Measurements from ENCODE around the gene FRY. TPM values are rescaled to one million over a fixed set of nuclear protein-coding genes. Genes with fewer than 3 reads are reported as not detected.
A peak's percentile ranks its signal among the peaks of the same experiment; 100 is the strongest.

Gene FRY
- total RNA-seq, 1 experiment from 2014 or later = 1.7 TPM

GRCh38 chr13:32016631-32017030 lies 14.9 kb upstream of the FRY start:
- no peak for DNase-seq (ENCODE audit: low read depth)

- DNase-seq (ENCODE audit: low read depth) = no peak
Observed at GRCh38 chr13:32017474-32017873, 14.1 kb upstream of the FRY start.

DNA sequence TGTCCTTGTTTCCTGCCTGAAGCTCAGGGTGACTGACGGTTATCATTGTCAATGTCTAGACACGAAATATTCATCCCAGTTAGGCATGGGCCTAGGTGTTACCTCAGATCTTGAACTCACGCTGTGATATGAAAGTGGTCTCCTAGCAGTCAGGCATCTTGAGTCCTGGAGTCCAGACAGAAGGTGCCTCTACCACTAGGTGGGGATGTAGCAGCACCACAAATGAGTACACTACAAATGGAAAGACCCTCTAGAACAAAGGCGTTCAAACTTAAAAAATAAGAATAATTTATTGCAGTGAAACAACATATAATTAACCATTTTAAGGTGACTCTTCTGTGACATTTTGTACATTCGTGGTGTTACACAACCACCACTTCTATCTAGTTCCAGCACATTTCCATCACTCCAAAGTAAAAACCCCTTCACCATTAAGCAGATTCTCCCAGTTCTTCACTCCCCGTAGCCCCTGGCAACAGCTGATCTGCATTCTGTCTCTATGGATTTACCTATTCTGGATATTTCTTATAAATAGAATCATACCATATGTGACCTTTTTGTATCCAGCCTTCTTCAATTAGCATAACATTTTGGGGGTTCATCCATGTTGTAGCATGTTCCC lies 11.9 kb upstream of the FRY start:
- DNase-seq (ENCODE audit: low read depth) = peak; percentile 42

- DNase-seq (ENCODE audit: low read depth) = peak; percentile 2
Observed at GRCh38 chr13:32021785-32022184, 9.8 kb upstream of the FRY start.

GRCh38 chr13:32022311-32022710 lies 9.3 kb upstream of the FRY start:
- DNase-seq (ENCODE audit: low read depth) = no peak

DNA sequence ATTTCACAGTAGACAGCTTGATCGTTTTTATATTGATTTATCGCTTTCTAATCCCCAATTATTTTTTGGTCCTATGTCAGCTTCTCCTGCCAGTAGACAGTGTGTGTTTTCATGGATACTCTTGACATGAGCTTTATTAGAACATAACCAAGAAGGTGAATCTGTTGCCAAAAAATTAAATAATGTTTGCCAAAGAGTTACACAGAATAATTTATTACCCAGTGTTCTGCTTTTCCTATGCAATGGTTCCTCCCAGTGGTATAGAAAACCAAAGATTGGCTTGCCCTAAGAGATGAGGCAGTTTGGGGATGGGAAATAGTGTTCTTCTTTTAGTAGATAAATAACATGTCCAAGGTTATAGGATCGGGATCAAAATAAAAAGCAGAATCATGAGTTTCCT lies 8.5 kb upstream of the FRY start:
- DNase-seq (ENCODE audit: low read depth) = no peak

DNA sequence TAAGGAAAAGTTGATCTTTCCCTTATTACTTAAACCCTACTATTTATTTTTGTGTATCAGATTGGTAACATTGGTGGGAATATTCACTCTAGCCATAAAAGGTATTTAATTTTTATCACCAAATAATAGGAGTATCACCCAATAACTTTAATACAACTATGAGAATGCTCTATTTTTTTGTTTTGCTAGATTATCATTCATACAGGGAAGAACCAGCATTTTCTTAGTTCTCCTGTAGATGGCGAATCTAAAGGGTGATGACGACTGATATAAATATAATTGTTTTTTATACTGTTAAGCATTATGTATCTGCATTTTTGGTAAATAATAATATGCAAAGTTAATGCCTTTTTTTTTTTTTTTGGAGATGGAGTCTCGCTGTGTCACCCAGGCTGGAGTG lies 7.9 kb upstream of the FRY start:
- no peak for DNase-seq (ENCODE audit: low read depth)

- DNase-seq (ENCODE audit: low read depth) = no peak
Observed at GRCh38 chr13:32024750-32025149, 6.8 kb upstream of the FRY start.

- DNase-seq (ENCODE audit: low read depth) = no peak
Observed at GRCh38 chr13:32025730-32026129, 5.8 kb upstream of the FRY start.

DNA sequence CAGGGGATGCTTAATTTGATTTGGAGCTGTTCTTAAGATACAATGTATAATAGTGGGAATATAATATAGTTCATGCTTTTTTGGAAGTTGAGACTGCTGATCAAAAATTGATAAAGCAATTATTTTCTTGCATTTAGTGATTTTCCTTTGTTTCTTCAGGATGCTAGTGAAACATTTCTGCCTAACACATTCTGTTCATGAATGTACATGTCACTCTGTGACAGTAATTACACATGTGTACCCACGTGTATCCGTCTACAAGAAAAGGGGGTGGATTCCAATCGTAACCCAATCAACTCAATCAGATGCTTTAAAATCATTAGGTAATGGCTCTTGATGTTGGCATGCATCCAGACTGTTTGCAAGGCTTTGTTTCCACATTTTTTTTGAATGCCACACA lies 5.0 kb upstream of the FRY start:
- no peak for DNase-seq (ENCODE audit: low read depth)

DNA sequence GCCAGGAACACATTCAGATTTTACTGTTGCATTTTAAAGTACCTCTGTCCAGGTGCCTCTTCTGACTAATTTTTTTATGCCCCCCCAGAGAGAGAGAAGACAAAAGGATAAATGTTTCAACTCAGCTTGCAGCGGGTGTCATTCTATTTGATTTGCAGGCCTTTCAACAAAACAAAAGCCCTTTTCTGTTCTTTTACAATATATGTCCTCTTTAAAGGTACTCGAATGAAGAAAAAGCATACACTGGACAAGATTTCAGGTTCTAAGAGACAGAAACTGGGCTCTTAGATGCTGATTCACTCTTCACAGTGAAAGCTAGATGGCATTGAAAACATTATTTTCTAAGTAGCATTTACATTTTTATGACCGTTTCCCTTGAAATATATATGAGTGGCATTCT lies 2.9 kb upstream of the FRY start:
- DNase-seq (ENCODE audit: low read depth) = no peak

DNA sequence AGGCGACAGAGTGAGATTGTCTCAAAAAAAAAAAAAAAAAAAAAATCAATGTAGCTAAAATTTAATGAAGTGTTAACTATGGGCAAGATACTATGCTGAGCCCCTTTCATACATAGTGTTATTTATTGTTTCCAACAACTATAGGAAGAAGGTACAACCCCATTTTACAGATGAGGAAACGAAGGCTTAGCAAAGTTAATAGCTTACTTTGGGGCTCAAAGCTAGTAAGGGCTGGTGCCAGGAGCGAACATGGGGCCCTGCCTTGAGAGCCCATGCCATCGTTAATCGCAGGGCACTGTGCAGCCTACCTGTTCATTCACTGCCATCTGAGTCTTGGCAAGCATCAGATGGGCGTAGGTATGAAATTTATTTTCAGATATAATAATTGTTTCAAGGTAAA lies 1.9 kb upstream of the FRY start:
- no peak for DNase-seq (ENCODE audit: low read depth)

GRCh38 chr13:32031815-32032370 lies 319 bp downstream of the FRY start:
- DNase-seq (ENCODE audit: low read depth) = no peak

DNA sequence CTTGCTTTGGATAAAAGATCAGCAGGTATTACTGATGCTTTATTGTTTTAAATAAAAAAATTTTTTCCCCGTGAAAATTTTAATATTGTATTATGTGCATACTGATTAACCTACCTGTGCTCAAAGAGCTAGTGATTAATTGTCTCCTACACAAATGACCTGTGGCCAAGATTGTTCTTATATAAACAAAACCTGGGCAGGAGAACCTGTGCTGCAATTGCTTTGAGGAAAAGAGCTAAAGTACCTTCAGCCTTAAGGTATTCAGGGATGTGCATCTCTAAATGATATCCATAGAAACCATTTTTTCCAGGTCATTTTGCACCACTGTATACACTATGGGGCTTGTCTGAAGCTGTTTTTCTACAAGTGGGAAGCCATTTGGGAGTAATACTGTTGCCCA lies 1.2 kb downstream of the FRY start:
- no peak for DNase-seq (ENCODE audit: low read depth)

GRCh38 chr13:32033744-32034143 lies 2.2 kb downstream of the FRY start:
- DNase-seq (ENCODE audit: low read depth) = no peak

- no peak for DNase-seq (ENCODE audit: low read depth)
Observed at GRCh38 chr13:32035716-32036115, 4.1 kb downstream of the FRY start.

DNA sequence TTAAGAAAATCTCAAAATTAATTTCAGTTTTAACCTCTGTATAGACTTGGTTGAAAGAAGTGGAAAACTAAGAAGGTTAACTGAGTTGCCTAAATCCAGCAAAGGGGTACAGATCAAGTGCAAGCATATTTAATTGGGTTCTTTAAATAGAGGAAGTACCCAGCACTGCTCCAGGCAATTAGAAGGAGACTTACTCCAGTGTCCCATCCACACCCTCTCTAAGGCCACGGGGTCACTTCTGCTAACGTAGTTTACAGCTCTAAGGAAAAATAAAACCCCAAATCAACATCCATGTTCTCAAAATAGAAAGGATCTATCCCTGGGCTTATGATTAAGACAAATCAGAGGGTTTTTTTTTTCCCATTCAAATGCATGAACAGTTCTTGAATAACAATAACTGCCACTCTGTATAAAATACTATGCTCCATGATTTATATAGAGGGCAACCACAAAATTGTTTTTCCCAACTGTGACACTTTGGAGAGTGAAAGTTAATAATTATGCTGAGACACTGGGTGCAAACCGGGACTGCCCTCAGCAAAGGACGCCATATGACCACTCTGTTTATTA lies 4.6 kb downstream of the FRY start:
- no peak for DNase-seq (ENCODE audit: low read depth)

DNA sequence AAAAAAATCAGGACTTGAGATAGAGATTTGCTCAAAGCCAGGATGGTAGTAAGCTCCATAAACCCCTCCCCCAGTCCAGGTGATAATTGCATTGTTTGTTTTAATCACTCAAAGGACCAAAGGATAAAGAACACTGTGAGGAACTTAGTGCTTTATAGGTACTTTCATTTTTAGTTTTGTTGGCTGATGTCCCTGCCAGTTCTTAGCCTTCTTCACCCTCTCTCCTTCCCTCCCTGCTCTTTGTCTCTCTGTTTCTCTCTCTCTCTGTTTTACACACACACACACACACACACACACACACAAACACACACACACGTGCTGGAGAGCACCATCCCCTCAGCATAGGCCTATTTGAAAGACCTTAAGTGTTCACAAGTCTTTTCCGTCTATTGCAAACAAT lies 5.2 kb downstream of the FRY start:
- no peak for DNase-seq (ENCODE audit: low read depth)

GRCh38 chr13:32037471-32037870 lies 5.9 kb downstream of the FRY start:
- no peak for DNase-seq (ENCODE audit: low read depth)

DNA sequence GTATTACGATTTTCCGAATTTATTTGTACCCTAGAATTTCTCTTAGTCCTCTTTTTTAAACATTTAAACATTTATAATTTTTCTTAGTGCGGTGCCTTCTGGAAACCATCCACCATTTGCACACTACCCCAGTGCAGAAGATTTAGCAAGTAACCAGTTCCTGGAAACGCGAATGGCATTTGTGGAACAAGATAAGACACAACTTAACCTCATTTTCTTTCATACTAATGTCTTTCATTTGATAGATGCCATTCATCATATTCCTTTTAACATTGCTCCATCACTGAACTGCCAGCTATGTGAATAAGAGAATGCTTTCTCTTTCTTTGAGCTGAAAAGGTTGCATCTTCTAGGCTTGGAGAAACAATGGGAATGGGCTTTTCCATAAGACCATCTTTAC lies 6.8 kb downstream of the FRY start:
- DNase-seq (ENCODE audit: low read depth) = no peak

- DNase-seq (ENCODE audit: low read depth) = no peak
Observed at GRCh38 chr13:32039056-32039455, 7.5 kb downstream of the FRY start.

- no peak for DNase-seq (ENCODE audit: low read depth)
Observed at GRCh38 chr13:32039528-32039927, 8.0 kb downstream of the FRY start.

DNA sequence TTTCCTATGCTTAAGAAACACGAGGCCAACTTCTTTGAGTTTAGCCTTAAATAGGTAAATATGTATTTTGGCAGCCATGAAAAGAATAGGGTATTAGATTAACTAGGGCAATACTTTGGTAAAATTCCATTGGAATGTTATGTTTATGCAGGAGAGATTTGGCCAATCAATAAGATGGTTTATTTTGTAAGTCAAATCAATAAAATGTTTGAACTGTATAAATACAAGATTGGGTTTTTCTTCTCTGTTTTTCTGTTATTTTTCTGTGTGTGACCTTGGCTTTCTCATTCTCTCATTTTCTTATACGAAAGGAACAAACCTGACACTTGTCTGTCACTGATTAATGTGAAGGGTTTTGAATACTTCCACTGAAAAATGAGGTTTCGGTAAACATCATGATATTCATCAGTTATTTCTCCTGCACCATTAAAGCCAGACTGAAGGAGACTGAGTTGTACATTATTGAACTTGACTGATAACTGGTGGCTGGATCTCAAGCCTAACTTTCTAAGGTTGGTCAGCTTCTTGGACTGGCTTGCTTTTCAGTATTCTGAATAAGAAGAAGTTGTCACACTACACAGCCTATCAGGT lies 8.6 kb downstream of the FRY start:
- no peak for DNase-seq (ENCODE audit: low read depth)

DNA sequence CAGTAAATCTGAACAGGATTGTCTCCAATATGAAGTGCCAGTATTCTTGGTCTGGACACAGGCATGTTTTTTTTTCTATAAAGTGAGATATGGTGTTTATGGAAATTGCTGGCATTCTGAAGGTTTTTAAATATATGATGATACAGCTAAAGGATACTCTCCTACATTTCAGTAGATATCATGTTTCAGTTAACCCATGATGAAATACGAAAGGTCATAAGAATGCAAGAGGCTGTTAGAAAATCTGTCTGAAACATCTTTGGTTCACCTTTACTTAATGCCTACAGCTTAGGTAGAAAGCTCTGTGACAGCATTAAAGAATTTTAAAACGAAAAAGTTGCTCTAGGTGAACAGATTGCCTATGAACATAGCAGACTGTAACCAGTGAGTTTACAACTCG lies 9.1 kb downstream of the FRY start:
- DNase-seq (ENCODE audit: low read depth) = no peak

All from RPMI7951 (cell line).